Activated CD4-positive, alpha-beta T cell treated with anti-CD3 and anti-CD28 coated beads, Interleukin-2, amount 50 U/mL, for 1 hour (primary cell): ENCODE results near the gene LRRC8D.
"Not testable (repeated sequence)": the region's sequence is repeated elsewhere in the genome, so short reads cannot be mapped to it uniquely, and the experiment has no call there.

Experiments
- DNase-seq: peaks from one replicate; pipeline ENCODE4 v3.0.0-alpha.2; 2020

LRRC8D gene

DNA sequence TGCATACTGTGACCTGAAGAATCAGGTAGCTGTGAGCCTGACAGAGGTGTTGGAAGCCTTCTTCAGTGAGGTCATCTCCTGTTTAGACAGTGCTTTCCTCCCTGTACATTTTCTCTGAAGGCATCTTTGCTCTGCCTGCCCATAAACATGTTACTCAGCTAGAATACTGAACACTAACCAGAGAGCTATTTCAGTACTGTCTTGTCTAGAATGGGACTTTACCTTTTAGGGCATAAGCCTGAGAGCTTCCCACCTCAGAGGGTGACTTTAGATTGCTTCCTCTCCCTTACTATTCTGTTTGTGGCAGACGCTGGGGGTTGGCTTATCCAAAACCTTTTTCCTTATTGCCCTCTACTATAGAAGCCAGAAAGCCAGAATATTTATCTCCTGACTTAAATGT lies 150.8 kb downstream of the LRRC8D start:
- DNase-seq, result no peak

DNA sequence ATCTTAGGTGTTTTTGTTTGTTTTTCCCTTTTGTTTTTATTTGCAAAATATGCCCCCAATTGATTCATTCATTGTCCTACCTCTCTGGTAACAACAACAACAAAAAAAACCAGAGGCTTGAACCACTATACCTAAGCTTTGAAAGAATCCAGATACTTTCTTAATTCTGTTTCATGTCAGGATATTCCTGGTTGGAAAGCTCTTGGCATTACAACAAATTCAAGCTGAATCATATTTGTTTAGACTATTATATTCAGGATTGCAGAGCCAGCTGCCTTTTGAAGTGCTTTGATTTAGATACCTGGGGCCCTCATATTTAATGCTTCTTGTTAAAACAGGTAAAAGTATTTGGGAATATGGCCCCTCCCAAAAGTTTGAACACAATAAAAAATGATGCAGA lies 151.2 kb downstream of the LRRC8D start:
- no peak for DNase-seq

DNA sequence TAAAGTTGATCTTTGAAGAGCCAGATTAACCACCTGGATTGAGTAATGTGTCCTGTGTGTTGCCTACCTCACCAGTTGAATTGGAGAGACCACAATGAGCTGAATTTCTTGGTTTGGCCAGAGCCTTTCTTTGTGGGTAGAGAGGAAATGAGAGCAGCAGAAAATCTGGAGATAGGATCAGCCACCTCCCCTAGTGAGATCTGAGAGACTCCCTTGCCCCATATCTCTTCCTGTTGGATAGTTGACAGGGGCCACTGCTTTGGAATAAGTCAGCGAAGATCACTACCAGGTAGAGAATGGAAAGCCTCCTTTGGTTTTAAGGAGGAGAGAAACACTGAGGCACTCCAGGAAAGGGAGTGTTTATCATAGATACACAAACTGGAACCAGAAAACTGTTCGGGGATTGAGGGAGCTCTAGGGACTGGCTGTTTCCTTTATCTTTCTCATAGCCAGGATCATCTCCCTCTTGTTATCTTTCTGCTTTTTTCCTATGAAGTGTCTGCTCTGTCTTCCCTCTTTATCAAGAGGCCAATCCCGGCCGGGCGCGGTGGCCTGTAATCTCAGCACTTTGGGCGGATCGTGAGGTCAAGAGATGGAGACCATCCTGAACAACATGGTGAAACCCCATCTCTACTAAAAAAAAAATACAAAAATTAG lies 152.8 kb downstream of the LRRC8D start:
- no peak for DNase-seq

DNA sequence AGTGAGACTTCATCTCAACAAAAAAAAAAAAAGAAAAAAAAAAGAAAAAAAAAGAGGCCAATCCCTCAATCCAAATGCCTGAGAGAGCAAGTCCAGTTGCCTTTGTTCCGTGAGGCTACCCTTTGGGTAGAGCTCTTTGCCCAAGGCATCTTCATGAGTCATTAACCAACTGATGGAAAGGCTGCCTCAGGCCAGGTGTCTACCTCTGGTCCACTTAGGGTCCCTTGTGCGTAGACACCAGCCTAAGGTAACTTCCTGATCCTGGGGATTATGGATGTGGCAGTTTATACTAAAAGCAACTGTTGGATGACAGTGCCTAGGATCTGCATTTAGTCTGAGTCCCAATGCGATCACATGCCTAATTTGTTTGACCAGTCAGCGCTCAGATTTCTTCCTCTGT lies 153.4 kb downstream of the LRRC8D start:
- no peak for DNase-seq

DNA sequence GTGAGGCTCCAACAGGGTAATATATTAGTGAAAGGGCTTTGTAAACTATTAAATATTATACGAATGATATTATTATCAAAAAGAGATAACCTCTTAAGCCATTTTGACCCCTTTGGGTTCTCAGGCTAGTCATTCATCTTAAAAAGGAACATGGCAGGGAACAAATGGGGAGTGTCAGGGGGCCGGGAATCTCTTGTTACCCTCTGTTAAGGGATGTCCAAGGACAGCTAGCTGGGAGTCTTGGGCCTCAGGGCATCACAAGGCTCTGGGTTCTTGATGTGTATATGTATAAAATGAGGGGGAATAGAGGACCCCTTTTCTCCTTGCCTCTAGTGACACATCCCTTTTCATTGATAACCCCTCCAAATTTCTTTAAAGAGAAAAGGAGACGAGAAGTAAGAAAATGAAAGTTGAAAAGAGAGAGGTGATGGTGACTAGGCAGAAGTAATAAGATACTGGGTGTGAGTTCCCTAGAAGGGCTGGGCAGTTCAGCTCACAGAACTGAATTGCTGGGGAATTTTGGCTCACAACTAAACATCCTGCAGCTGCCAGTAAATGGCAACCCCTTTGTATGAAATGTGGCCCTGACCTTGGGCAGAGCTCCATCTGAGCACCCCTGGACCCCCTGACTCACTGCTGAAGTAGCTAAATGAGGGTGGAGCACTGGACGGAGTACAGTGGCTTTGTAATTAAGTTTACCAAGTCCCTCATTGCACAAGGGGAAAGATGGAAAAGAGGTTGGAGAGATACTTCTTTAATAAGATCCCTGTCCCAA lies 154.1 kb downstream of the LRRC8D start:
- DNase-seq, result no peak

DNA sequence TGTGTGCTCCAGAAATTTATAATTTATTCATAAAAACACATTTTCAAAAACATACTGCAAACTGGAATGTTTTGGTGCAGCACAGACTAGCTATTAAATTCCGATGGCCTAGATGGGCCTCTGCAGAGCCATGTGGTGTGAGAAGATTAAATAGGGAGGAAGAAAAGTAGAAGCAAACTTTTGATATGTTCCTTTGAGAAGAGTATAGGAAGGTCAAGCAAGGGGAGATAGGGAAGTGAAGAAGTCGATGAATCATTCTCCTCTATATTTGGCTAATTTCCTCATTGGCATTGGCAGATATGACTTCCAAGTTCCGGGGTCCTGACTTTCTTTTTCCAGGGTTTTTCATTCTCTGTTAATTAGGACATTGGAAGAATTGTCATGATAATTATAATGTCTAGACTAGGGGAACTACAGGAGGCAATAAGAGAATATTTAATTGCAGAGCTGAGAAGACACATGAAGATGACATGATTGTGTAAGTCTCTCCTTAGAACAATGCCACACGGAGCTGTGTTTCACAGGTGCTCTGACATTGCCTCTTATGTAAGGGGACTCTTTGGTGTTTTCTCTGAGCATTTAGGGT lies 154.8 kb downstream of the LRRC8D start:
- no peak for DNase-seq

DNA sequence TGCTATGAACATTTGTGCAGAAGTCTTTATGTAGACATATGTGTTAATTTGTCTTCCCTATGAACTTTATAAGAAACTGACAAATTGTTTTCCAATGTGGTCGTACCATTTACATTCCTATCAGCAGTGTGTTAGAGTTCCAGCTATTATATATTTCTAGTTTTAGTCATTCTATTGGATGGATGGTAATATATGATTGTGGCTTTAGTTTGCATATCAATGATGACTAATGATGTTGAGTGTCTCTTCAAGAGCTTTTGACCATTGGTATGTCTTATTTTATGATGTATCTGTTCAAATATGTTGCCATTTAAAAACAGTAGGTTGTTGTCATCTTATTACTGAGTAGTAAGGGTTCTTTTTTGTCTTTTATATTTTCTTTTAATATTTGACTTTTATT lies 157.9 kb downstream of the LRRC8D start:
- no peak for DNase-seq

DNA sequence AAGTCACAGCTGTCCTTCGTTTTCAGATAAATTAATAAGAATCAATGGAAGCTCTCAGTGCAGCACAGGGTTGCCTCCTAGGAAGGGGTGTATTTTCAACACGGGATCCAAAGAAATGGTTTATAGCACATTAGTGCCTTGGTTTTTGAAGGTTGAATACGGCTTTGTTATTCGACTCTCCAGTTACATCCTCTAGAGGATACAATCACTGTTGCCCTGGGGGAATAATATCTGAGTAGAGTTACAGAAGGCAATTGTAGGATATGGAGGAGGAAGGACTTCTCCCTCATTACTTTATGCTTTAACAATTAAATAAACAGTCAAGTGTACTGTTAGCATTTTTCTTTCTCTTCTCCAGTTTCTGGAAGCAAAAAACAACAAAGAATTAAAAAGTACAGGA lies 159.8 kb downstream of the LRRC8D start:
- DNase-seq, result no peak

DNA sequence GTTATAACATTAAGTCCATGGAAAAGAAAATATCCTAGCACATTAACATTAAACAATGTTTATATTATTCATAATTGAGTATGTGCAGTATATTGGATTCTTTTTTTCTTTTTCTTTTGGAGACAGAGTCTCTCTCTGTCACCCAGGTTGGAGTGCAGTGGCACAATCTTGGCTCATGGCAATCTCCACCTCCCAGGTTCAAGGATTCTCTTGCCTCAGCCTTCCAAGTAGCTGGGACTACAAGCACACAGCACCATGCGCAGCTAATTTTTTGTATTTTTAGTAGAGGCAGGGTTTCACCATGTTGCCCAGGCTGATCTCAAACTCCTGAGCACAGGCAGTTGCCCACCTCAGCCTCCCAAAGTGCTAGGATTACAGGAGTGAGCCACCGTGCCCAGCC lies 162.0 kb downstream of the LRRC8D start:
- DNase-seq, result not testable (repeated sequence)

DNA sequence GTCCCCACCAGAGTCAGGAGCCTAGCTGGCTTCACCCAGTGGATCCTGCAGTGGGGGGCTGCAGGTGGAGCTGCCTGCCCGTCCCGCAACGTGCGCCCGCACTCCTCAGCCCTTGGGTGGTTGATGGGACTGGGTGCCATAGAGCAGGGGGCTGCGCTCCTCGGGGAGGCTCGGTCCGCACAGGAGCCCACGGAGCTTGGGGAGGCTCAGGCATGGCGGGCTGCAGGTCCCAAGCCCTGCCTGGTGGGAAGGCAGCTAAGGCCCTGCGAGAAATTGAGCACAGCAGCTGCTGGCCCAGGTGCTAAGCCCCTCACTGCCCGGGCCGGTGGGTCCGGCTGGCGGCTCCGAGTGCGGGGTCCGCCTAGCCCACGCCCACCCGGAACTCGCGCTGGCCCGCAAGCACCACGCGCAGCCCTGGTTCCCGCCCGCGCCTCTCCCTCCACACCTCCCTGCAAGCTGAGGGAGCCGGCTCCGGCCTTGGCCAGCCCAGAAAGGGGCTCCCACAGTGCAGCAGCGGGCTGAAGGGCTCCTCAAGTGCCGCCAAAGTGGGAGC lies 163.8 kb downstream of the LRRC8D start:
- not testable (repeated sequence) for DNase-seq

DNA sequence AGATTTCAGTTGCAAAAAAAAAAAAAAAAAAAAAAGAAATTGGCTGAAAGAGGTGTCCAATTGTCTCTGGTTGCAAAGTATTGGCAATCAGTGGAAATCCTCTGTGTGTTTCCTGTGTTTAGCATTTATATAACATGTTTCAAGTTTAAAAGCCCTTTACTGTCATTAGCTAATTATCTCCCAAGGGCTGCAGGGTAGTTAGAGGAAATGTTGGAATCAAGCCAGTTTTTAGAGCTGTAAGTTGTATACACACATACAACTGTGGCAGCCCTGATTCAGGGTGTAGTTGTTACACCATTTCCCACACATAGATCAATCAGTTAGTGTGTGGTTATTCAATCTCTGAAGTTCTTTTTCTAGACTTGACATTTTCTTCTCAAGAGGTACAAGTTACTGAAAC lies 165.2 kb downstream of the LRRC8D start:
- no peak for DNase-seq
